Mesenteric fat pad (tissue), 1 donor: Measurements from ENCODE around the gene ZNF521. TPM values are rescaled to one million over a fixed set of nuclear protein-coding genes. Genes with fewer than 3 reads are reported as not detected.

Experiments used
- DNase-seq: peaks from one replicate; pipeline ENCODE4 v3.0.0-alpha.2; 2020; ENCODE audit warnings: low spot score
- total RNA-seq: library from RNA; stranded (reverse); fragmentation: NEBNext Ultra II Directional; extraction: Animal tissue kit (Norgen Biotek cat#: 25700); gene quantifications from one replicate; pipeline ENCODE4 v1.2.1, GENCODE V29; 2021
- donor health status: DM: yes; HTN: yes; CAD: no.

The ZNF521 gene
- total RNA-seq, 1 donor from 2014 or later = 20.4 TPM

DNA sequence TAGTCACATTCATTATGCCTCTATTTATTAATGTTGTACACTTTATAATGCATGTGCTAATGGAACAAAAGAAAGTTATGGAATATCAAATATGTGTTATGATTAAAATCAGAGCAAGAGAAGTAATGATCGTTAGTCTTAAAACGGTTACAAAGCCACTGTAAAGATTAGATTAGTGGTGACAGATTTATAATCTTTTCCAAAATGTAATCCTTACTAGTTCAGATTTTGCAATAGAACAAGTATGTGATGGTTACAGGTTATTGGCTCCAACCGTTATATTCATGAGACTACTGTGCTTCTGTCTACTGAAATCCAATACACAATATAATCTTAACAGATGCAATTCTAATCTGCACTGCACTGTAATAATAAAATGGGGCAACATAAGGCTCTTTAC is 180.6 kb downstream of the ZNF521 start:
- no peak for DNase-seq

DNA sequence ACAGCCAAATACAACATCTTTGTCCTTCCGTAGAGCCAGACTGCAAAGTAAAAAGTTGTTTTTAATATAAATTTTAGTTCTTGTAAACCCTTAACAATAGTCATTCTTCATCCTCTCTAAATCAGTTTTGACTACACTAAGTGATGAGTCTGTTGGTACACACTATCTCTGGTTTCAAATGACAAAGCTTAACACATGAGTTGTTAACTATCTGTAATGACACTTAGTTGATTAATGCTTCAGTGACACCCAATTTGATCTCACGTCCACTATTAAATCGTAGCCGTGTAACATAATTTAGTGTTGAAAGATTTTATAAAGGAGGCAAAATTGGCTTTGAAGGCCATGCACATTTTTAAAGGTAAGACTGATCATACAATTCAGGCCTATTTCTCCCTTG is 181.6 kb downstream of the ZNF521 start:
- no peak for DNase-seq

DNA sequence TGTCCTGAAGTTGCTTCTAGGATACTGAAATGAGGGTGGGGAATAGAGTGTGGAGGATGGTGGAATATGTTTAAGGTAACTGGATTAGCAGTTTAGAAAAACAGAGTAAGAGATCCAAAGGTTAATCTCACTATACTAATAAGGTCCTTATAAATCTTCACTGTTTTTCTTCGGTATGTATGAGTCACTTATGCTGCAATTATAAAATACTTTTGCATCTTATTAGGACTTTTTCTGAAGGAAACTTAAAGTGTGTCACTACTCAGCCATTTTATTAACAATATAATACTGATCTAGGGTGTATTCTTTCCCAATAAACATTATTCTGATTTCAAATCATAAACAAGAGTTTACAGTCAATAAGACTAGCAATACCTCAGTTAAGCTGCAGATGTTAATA is 182.3 kb downstream of the ZNF521 start:
- no peak for DNase-seq

- DNase-seq = no peak
Measured at GRCh38 chr18:25167612-25168410, 184.2 kb downstream of the ZNF521 start.

DNA sequence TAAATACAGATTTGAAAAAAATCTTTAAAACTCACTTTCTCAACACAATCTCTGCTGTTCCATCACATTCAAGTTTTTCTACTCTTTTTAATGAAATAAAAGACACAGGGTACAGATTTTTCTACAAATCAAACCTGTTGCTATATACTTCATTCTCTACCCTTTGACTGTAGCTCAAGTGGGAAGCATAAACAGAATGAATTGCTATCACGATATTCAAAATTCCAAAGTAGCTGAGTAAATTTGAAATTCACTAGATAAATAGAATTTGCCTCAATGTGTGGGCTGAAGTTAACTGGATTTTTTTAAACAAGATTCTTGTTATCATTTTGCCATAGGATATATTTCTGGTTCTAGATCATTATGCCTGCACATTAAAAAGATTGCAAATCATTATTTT is 185.9 kb downstream of the ZNF521 start:
- DNase-seq = no peak

GRCh38 chr18:25164848-25165811 is 186.8 kb downstream of the ZNF521 start:
- no peak for DNase-seq

- no peak for DNase-seq
Measured at GRCh38 chr18:25164211-25164847, 187.6 kb downstream of the ZNF521 start.

GRCh38 chr18:25153426-25153825 is 198.5 kb downstream of the ZNF521 start:
- DNase-seq = no peak

DNA sequence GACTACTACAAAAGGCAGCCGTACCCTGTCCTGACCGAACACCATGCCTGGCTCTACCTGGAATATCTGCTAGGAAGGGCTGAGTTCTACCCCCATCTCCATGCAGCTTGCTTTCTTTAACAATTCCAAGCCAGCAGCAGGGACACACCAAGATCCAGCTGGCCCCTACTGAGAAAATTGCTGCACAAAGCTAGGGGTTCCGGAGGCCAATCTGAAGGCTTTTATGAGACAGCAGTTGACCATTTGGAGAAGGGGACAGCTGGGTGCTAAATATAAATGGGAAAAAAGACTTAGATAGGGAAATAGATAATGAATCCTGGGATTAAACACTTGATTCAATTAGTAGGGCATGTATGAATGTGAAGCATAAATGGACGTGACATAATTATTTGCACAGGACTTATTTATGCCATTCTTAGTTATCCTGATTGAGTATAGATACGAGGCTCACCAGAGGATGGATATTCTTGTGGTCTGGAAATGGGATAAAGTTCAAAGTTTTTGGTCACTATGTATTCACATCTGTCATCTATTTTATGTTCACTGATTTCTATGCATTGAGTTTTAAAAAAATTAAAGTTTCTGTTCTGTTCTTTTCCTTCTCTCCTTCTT is 204.0 kb downstream of the ZNF521 start:
- DNase-seq = no peak

GRCh38 chr18:25146512-25146910 is 205.5 kb downstream of the ZNF521 start:
- no peak for DNase-seq

DNA sequence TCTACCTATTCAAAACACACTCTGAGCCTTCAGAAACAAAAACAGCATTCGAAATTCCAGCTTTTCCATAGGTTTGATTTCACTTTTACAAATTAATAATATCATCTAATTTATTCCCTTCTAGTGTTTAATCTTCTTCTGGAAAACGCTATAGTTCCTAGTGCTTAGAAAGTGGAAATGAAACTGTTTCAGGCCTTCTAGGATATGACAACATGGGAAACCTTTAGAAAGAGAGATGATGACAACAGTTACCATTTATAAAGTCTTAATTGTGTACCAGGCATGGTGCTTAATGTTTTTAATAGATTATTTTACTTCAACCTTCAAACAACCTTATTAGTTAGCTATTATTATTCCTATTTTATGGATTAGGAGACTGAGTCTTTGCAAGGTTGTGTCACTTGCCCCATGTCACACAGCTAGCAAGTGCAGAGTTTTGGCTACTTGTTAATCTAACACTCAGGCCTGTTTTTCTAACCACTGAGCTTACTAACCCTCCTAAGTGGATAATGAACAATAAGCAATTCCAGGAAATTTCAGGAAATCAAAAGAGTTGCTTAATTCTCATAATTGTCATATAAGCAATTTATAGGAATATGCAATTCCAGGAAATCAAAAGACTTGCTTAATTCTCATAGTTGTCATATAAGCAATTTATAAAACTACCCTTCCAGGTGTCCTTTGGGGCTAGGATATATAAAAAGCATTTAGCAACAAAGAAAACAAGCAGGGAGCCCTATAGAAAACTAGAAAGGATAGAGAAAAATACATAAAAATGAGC is 206.0 kb downstream of the ZNF521 start:
- no peak for DNase-seq

DNA sequence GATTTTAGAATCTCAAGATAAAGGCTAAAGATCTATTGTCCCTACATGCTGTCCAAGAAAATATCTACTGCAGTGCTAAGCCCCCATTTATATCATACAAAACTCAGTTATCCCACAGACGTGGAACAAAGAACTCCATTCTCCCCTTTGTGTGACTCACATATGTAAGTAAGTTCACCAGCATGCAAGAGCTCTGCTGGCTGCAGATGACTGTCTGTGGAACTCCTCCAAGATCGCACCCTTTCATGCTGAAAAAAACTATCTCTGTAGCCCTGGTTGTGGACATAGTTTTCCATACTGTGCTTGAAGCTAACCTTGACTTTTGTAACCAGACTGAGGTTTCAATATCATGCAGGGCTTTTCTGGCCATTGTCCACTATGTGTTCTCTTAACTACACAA is 207.1 kb downstream of the ZNF521 start:
- DNase-seq = no peak

GRCh38 chr18:25141886-25142285 is 210.1 kb downstream of the ZNF521 start:
- no peak for DNase-seq

GRCh38 chr18:25141399-25141798 is 210.6 kb downstream of the ZNF521 start:
- DNase-seq = no peak

GRCh38 chr18:25140962-25141308 is 211.0 kb downstream of the ZNF521 start:
- no peak for DNase-seq

DNA sequence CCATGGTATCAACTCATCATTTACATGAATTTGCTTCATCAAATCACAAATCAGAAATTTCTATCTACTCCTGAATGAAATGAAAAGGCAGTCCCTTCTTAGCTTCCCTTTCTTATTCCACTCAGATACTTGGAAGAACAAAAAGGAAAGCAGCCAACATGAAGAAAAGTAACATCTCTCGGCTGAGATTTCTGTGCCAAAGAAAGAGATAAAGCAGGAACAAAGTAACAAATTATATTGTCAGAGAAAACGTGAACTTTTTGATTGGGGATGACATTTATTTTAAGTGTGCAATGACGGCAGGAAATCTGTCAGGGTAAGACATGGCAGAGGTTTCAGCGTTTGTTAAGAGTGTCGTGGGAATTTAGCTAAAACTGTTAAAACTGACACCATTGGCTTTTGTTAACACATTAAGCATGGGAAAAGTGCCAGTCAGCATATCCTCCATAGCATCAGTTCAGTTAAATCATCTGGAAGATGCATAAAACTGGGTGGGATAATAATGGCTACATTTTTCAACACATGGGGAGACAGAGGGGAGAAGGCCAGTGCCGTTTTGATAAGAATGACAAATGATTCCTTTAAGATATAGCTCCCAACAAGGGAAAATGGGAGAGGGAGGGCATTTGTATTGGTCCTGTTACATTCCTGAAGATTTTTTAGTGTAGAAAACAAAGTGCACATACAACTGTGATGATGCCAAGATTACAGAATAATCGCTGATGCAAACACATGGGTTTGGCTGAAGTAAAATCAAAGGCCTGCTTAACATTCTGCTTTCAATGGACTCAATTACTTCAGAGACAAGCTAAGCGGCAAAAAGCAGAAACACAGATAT is 211.6 kb downstream of the ZNF521 start:
- DNase-seq = no peak

- no peak for DNase-seq
Measured at GRCh38 chr18:25137197-25137472, 214.8 kb downstream of the ZNF521 start.

DNA sequence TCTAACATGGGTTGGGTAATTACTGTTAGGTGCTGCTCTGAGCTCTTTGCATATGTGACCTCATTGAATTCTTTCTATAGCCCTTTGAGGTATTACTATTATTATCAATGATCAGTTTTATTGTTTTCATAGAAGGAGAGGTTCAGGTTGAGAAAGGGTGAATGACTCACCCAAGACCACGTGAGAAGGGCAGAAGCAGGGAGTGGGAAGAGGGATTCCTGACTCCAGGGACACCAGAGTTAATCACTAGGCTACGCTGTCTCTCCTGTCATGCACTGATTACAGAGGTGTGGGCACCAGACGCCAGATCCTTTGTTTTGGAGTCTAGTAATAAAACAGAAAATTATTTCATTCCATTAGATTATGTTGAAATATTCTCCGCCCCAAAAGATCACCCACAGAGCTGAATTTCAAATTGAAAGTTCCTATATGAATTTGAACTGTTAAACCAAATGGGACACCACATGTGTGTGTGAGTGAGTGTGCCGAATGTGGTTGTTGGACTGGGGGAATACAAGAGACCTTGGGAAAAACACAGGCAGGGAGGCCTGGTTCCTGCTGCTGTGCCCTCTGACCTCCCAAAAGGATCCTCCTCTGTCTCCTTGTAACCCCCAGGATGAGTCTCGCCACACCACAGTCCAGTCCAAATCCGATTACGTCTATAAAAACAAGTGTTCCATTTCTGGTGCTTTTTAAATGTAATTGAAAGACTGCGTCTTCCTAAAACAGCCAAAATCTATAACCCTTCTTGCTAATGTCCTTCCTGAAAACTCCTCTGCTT is 215.4 kb downstream of the ZNF521 start:
- DNase-seq = no peak

DNA sequence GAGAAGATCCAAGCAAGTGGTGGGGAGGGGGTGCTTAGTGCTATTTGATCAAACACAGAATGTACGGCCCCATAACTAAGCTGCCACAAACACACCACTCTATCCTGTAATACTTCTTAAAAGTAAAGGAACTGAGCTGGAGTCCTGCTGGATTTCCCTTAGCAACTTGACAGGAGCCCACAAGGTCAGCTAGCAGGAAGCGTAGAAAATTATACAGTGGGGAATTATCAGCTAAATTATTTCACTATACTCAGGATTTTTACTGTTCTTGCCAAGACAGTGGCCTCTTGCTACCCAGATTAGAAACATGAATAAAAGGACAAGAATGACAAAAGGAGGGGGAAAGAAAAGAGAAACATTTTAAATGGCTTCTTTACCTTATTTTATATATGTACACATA is 217.1 kb downstream of the ZNF521 start:
- DNase-seq = no peak
